HG03575 (cell line): ENCODE results near the gene CHST11.
A peak's percentile ranks its signal among the peaks of the same experiment; 100 is the strongest.

Experiments
- ATAC-seq: cut with Tn5 transposase; IDR thresholded peaks from one replicate; pipeline ENCODE4 v1.9.1; 2021; ENCODE audit not compliant: unreplicated experiment, insufficient number of reproducible peaks, low FRiP score; ENCODE audit errors: extremely low read depth

Gene CHST11

DNA sequence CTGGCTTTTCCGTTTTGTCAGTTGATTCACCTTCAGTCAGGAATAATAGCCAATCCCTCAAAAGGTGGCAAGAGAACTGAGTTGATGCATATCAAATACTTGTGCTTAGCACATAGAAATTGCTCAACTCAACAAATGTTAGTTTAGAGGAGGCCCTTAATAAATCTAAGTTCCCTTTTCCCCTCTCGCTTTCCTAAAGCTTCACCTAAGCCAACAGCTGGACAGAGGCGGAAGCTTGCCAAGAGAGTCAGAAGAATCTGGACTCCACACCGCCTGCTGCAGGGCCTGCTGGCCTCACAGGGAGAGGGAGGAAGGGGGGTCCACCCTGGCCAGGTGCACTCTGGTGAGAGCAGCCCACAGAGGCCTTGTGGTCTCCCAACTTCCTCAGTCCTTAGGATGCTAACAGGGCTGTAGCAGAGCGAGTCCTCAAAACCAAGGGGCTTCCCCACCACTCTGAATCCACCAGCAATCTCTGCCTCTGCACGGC, 213.1 kb downstream of the CHST11 start:
- ATAC-seq = no peak

DNA sequence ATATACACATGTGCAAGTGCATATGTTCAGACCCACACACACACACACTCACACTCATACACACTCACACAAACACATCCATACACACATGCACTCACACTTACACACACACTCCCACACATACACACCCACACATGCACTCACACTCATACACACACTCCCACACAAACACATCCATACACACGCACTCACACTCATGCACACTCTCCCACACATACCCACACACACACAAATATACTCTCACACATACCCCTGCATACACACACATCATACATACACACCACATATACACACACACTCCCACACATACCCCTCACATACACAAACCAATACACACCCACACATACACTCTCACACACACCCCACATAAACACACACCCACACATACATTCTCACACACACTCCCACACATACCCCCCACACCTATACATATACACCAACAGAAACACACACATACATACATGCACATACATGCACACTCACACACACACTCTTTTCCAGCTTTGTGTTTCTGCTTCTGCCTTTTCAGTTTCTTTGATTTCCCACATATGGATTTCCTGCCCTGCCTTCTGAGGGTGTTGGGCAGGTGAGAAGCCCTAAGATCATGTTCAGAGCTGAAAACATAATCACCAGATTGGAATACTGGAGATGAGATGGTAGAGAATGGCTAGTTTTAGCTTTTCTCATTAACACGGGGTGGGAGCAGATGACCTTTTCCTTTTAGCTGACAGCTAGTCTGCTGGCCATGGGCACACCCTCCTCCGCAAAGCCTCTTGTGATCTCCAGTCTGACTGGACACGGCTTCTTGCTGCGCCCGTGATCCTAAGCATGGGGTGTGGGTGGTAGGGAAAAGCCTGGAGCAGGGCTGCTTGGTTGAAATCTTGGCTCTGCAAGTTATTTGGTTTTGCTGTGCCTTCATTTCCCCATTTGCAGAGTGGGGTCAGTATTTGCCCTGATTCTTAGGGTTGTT, 214.0 kb downstream of the CHST11 start:
- ATAC-seq = no peak

GRCh38 chr12:104671409-104672095, 214.8 kb downstream of the CHST11 start:
- ATAC-seq = peak; percentile 58

- no peak for ATAC-seq
Measured at GRCh38 chr12:104672096-104672445, 215.3 kb downstream of the CHST11 start.

GRCh38 chr12:104672501-104673265, 215.9 kb downstream of the CHST11 start:
- no peak for ATAC-seq

DNA sequence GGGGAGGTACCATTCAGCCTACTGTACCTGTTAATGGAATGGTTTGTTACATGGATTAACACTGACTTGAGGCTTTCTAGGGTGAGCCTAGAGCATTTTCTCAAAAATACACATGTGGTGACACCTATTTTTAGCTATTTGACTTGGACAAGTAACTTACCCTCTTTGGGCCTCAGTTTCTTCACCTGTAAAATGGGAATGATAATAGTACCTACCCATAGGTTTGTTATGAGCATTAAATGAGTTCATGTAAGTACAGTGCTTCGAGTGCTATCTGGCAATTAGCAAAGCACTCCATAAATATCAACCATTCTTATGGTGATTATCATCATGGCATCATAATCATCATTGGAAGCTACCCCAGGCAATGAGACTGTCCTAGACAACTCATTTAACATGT, 216.5 kb downstream of the CHST11 start:
- no peak for ATAC-seq

DNA sequence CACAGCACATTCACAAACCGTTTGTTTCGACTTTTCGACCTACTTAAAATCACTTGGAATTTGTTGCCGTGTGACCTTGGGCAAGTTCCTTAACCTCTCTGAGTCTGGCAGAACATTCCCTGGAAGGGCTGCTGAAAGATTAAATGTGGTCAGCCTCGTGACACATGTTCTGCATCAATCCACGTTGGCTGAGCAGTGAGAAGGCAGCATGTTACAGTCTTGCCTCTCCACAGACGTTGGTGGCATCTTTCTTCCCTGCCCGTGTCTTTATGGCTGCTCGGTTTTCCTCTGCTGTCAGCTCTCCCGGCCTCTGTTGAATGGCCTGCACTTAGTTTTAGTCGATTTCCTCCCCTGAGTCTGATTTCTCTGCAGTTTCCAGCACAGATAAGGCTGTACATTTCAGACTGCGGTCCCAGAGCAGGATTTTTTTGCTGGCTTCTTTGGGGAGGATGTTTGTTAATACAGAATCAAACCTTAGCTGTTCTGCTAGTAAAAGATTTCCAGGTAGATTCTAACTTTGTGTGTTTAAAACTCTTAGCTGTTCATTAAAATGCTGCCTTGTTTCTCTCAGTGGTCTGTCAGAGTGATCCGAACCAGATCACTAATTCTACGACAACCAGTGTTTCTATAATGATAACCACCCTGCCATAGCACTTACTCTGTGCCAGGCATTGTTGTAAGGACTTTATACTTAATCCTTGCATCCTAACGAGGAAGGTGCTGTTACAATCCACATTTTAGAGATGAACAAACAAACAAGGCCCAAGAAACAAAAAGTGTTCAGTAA, 217.1 kb downstream of the CHST11 start:
- ATAC-seq = no peak

GRCh38 chr12:104676636-104677035, 219.9 kb downstream of the CHST11 start:
- no peak for ATAC-seq

DNA sequence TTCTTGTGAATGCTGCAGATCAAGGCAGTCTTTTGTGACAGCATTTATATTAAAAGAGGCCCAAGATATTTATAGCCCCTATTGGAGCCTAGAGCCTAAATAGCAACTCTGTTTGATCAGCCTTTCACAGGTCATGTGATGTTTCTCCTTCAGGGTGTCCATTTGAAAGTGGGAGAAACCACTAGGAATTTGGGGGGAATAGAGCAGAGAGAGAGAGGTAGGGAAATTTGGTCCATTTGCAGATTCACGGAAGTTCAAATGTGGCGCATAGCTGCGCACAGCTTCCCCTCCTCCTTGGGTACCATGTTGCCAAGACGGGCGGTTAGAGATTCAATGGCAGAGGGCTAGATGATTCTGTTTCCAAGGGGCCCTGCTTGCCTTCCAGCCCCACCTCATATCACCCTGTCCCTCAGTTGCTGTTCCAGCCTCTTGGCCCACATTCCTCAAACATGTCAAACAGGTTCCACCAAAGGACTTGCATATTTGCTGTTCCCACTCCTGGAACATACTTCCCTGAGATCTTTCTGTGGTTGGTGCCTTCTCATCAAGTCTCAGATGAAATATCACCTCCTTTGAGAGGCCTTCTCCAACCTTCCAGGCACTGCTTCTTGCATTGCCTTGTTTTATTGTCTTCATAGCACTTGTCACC, 220.8 kb downstream of the CHST11 start:
- no peak for ATAC-seq

- no peak for ATAC-seq
Measured at GRCh38 chr12:104680070-104680469, 223.3 kb downstream of the CHST11 start.

DNA sequence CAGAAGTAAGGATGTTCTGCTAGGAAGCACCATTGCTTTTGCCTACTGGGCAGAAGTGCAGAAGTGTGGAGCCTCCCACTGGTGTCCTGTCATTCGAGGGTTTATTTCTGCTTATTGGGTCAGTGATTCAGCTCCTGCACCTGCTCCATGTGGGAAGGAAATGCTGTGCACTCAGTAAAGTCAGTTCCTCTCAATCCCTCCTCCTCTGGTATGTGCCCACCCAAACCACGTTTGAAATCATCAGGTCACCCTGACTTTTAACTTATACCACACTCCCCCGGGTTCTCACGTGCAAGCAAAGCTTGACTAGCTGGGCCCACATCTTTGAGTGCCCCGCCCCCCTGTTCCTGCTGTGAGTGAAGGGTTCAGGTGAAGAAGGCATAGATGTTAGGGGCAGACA, 223.7 kb downstream of the CHST11 start:
- ATAC-seq = no peak

DNA sequence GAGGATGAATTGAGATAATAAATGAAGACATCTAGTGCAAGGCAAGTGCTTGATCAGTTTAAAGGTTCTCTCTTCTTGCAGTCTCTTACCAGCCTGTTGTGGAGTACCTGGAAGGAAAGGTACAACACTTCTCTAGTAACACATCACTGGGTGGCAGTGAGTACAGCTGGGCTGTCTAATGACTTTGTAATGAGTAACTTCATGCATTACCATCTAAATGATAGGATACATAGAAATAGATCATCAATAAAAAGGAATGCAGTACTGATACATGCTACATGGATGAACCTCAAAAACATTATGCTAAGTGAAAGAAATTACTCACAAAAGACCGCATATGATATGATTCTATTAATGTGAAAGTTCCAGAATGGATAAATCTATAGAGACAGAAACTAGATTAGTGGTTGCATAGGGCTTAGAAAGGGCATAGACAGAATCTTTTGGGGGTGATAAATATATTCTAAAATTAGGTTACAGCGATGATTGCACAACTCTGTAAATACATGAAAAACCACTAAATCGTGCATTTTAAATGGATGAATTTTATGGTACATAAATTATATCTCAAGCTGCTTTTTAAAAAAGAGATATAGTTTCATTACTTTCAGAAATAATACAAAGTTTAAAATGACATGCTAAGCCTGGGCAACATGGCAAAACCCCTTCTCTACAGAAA, 224.4 kb downstream of the CHST11 start:
- no peak for ATAC-seq

- no peak for ATAC-seq
Measured at GRCh38 chr12:104682790-104683279, 226.1 kb downstream of the CHST11 start.

GRCh38 chr12:104683831-104684503, 227.2 kb downstream of the CHST11 start:
- ATAC-seq = no peak

- no peak for ATAC-seq
Measured at GRCh38 chr12:104684884-104685283, 228.1 kb downstream of the CHST11 start.

GRCh38 chr12:104685366-104685765, 228.6 kb downstream of the CHST11 start:
- no peak for ATAC-seq

GRCh38 chr12:104686196-104686595, 229.4 kb downstream of the CHST11 start:
- ATAC-seq = no peak
